ENCODE measurements around the gene NTRK3. TPM values are rescaled to one million over a fixed set of nuclear protein-coding genes. Genes with fewer than 3 reads are reported as not detected.

The NTRK3 gene
- total RNA-seq, 1 experiment from 2014 or later = 1.3 TPM

- no peak for DNase-seq (ENCODE audit: low read depth)
Measured at GRCh38 chr15:88231909-88232644, 24.5 kb downstream of the NTRK3 start.

- no peak for DNase-seq (ENCODE audit: low read depth)
Measured at GRCh38 chr15:88230823-88231222, 25.7 kb downstream of the NTRK3 start.

GRCh38 chr15:88225461-88225860, 31.1 kb downstream of the NTRK3 start:
- no peak for DNase-seq (ENCODE audit: low read depth)

GRCh38 chr15:88223084-88223483, 33.5 kb downstream of the NTRK3 start:
- no peak for DNase-seq (ENCODE audit: low read depth)

GRCh38 chr15:88221836-88222235, 34.7 kb downstream of the NTRK3 start:
- DNase-seq (ENCODE audit: low read depth) = no peak

GRCh38 chr15:88220443-88221335, 35.9 kb downstream of the NTRK3 start:
- no peak for DNase-seq (ENCODE audit: low read depth)

GRCh38 chr15:88219623-88220022, 36.9 kb downstream of the NTRK3 start:
- DNase-seq (ENCODE audit: low read depth) = no peak

- no peak for DNase-seq (ENCODE audit: low read depth)
Measured at GRCh38 chr15:88218557-88219221, 37.9 kb downstream of the NTRK3 start.

- DNase-seq (ENCODE audit: low read depth) = no peak
Measured at GRCh38 chr15:88215066-88215648, 41.4 kb downstream of the NTRK3 start.

- no peak for DNase-seq (ENCODE audit: low read depth)
Measured at GRCh38 chr15:88209111-88209510, 47.4 kb downstream of the NTRK3 start.

- DNase-seq (ENCODE audit: low read depth) = no peak
Measured at GRCh38 chr15:88208396-88208795, 48.1 kb downstream of the NTRK3 start.

GRCh38 chr15:88207565-88207964, 49.0 kb downstream of the NTRK3 start:
- DNase-seq (ENCODE audit: low read depth) = no peak

GRCh38 chr15:88204584-88204983, 52.0 kb downstream of the NTRK3 start:
- no peak for DNase-seq (ENCODE audit: low read depth)

GRCh38 chr15:88202231-88202630, 54.3 kb downstream of the NTRK3 start:
- DNase-seq (ENCODE audit: low read depth) = peak; percentile 62

- no peak for DNase-seq (ENCODE audit: low read depth)
Measured at GRCh38 chr15:88201207-88201606, 55.3 kb downstream of the NTRK3 start.

GRCh38 chr15:88196961-88197360, 59.6 kb downstream of the NTRK3 start:
- no peak for DNase-seq (ENCODE audit: low read depth)

GRCh38 chr15:88194162-88194561, 62.4 kb downstream of the NTRK3 start:
- no peak for DNase-seq (ENCODE audit: low read depth)

- no peak for DNase-seq (ENCODE audit: low read depth)
Measured at GRCh38 chr15:88193415-88193814, 63.1 kb downstream of the NTRK3 start.

- DNase-seq (ENCODE audit: low read depth) = no peak
Measured at GRCh38 chr15:88191812-88192165, 64.8 kb downstream of the NTRK3 start.

GRCh38 chr15:88190232-88190631, 66.3 kb downstream of the NTRK3 start:
- DNase-seq (ENCODE audit: low read depth) = no peak

- DNase-seq (ENCODE audit: low read depth) = no peak
Measured at GRCh38 chr15:88188300-88188699, 68.2 kb downstream of the NTRK3 start.

GRCh38 chr15:88187195-88187594, 69.3 kb downstream of the NTRK3 start:
- peak; percentile 49 for DNase-seq (ENCODE audit: low read depth)
